Measurements from ENCODE around the gene CEP128.

GRCh38 chr14:80602946-80603345 lies 338.6 kb downstream of the CEP128 start:
- no peak for TF ChIP-seq POLR2AphosphoS5 (IDR thresholded peaks at IDR 0.05; ENCODE audit: low read depth, low read length)
- TF ChIP-seq POLR2A (IDR thresholded peaks at IDR 0.05; ENCODE audit: low read depth, low read length) = no peak
- TF ChIP-seq TAF1 (IDR thresholded peaks at IDR 0.05; ENCODE audit: low read depth, low read length) = no peak
- no peak for TF ChIP-seq PAX5 (IDR thresholded peaks at IDR 0.05; ENCODE audit: insufficient read depth, low read length, severe bottlenecking)
